Measurements from ENCODE around the gene ERCC1.
"Not testable (repeated sequence)": the region's sequence is repeated elsewhere in the genome, so short reads cannot be mapped to it uniquely, and the experiment has no call there.

ERCC1 gene

DNA sequence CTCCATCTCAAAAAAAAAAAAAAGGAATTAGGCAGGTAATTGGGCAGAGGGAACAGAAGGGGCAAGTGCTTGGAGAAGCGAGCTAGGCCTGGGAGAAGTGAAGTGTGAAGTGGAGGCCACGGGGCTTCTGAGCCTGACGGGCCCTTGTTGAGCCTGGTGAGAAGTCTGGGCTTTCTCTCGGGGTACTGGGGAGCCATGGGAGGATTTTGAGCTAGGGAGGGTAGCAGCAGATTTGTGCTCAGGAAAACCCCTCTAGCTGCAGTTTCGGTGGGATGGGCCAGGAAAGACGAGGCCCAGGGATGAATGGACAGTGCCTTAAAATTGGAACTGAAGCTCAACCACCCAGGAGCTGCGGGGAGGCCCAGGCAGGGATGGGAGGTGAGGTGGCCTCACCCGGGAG, 9.2 kb downstream of the ERCC1 start:
- no peaks in the 10 kb centered on the region for H3K9me3 ChIP-seq (replicated peaks in 1 of 2; ENCODE audit: control insufficient read depth in 2 of 2, insufficient read depth in 1 of 2, low read depth in 1 of 2, low read length in 2 of 2)
- DNase-seq (ENCODE audit: low spot score): no peak
- peaks cover 29 to 82% of the 10 kb centered on the region in 2 donors for H3K36me3 ChIP-seq (replicated peaks in 1 of 2; ENCODE audit: control insufficient read depth in 2 of 2, insufficient read depth in 2 of 2, low read length in 2 of 2)
- H3K4me2 ChIP-seq (ENCODE audit: insufficient read depth, low read length, poor library complexity, severe bottlenecking): no peak overlapping the region
- H2AFZ ChIP-seq (ENCODE audit: low read length): no peak overlapping the region
- no peak overlapping the region for H2BK120ac ChIP-seq (ENCODE audit: low read depth, low read length)
- H3K4ac ChIP-seq (ENCODE audit: low read length): no peak overlapping the region
- H2BK5ac ChIP-seq (ENCODE audit: low read length): no peak overlapping the region
- no peak overlapping the region for H2BK12ac ChIP-seq (ENCODE audit: low read length)
- H3K27me3 ChIP-seq (ENCODE audit: control insufficient read depth in 3 of 3, insufficient read depth in 3 of 3, low read depth in 1 of 3, low read length in 3 of 3): no peaks in the 10 kb centered on the region
- no CpG with 5 or more reads among the region's 8 CpGs for WGBS, 2 donors (ENCODE audit: extremely low coverage in 2 of 2, insufficient read length in 2 of 2, insufficient replicate concordance in 1 of 2)
- no peak overlapping the region for H4K8ac ChIP-seq (ENCODE audit: low read depth, low read length)
- H3K18ac ChIP-seq (ENCODE audit: low read length): no peak overlapping the region
- H3K9ac ChIP-seq (ENCODE audit: low read depth, low read length, poor library complexity): no peak overlapping the region
- no peak overlapping the region for H3K23ac ChIP-seq (ENCODE audit: low read depth, low read length, poor library complexity)
- H3K4me1 ChIP-seq (ENCODE audit: control insufficient read depth in 2 of 2, insufficient read depth in 1 of 2, low read depth in 1 of 2, low read length in 2 of 2): no peaks in the 10 kb centered on the region
- H3K14ac ChIP-seq (ENCODE audit: low read length): no peak overlapping the region
- no peak overlapping the region for H2AK5ac ChIP-seq (ENCODE audit: low read depth, low read length)
- H4K91ac ChIP-seq (ENCODE audit: low read depth, low read length, poor library complexity): no peak overlapping the region
- H3K27ac ChIP-seq (replicated peaks; ENCODE audit: low read length): no peak overlapping the region
- H2BK15ac ChIP-seq (ENCODE audit: low read length): no peak overlapping the region
- no peak overlapping the region for H3K4me3 ChIP-seq (ENCODE audit: low read length in 2 of 2)
- no peaks in the 10 kb centered on the region for H3K79me1 ChIP-seq (ENCODE audit: low read depth, low read length)

DNA sequence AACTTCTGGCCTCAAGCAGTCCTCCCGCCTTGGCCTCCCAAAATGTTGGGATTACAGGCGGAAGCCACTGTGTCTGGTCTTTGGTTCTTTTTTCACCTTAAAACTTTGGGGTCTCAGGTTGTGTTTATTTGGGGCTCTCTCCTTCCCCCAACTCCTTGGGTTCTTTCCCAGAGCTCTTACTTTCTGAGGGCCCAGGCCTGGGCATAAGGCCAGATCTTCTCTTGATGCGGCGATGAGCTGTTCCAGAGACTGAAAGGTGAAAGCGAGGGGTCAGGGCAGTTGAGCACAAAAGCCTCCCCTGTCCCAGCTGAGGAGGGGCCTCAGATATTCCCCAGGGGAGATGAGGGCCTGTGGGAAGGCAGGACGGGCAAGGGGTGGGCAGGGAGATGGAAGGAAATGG, 10.2 kb downstream of the ERCC1 start:
- no CpG with 5 or more reads among the region's 6 CpGs for WGBS, 2 donors (ENCODE audit: extremely low coverage in 2 of 2, insufficient read length in 2 of 2, insufficient replicate concordance in 1 of 2)
- no peak overlapping the region for H3K9ac ChIP-seq (ENCODE audit: low read depth, low read length, poor library complexity)
- no peak overlapping the region for H3K18ac ChIP-seq (ENCODE audit: low read length)
- no peak overlapping the region for H3K27ac ChIP-seq (replicated peaks; ENCODE audit: low read length)
- no peak overlapping the region for H3K23ac ChIP-seq (ENCODE audit: low read depth, low read length, poor library complexity)
- H4K8ac ChIP-seq (ENCODE audit: low read depth, low read length): no peak overlapping the region
- no peak overlapping the region for H2AFZ ChIP-seq (ENCODE audit: low read length)
- H2BK120ac ChIP-seq (ENCODE audit: low read depth, low read length): no peak overlapping the region
- peaks cover 24 to 83% of the 10 kb centered on the region in 2 donors for H3K36me3 ChIP-seq (replicated peaks in 1 of 2; ENCODE audit: control insufficient read depth in 2 of 2, insufficient read depth in 2 of 2, low read length in 2 of 2)
- H3K79me1 ChIP-seq (ENCODE audit: low read depth, low read length): no peaks in the 10 kb centered on the region
- no peaks in the 10 kb centered on the region for H3K27me3 ChIP-seq (ENCODE audit: control insufficient read depth in 3 of 3, insufficient read depth in 3 of 3, low read depth in 1 of 3, low read length in 3 of 3)
- H3K4me1 ChIP-seq (ENCODE audit: control insufficient read depth in 2 of 2, insufficient read depth in 1 of 2, low read depth in 1 of 2, low read length in 2 of 2): no peaks in the 10 kb centered on the region
- no peak overlapping the region for H2AK5ac ChIP-seq (ENCODE audit: low read depth, low read length)
- no peak overlapping the region for H2BK12ac ChIP-seq (ENCODE audit: low read length)
- no peak overlapping the region for H3K14ac ChIP-seq (ENCODE audit: low read length)
- no peak overlapping the region for H2BK15ac ChIP-seq (ENCODE audit: low read length)
- DNase-seq (ENCODE audit: low spot score): no peak
- no peak overlapping the region for H2BK5ac ChIP-seq (ENCODE audit: low read length)
- no peak overlapping the region for H4K91ac ChIP-seq (ENCODE audit: low read depth, low read length, poor library complexity)
- no peaks in the 10 kb centered on the region for H3K9me3 ChIP-seq (replicated peaks in 1 of 2; ENCODE audit: control insufficient read depth in 2 of 2, insufficient read depth in 1 of 2, low read depth in 1 of 2, low read length in 2 of 2)
- H3K4me2 ChIP-seq (ENCODE audit: insufficient read depth, low read length, poor library complexity, severe bottlenecking): peak overlapping the region; percentile 11
- no peak overlapping the region for H3K4me3 ChIP-seq (ENCODE audit: low read length in 2 of 2)
- H3K4ac ChIP-seq (ENCODE audit: low read length): no peak overlapping the region

- not testable (repeated sequence) for H3K27me3 ChIP-seq (ENCODE audit: control insufficient read depth in 3 of 3, insufficient read depth in 3 of 3, low read depth in 1 of 3, low read length in 3 of 3); H3K18ac ChIP-seq (ENCODE audit: low read length); H3K4me2 ChIP-seq (ENCODE audit: insufficient read depth, low read length, poor library complexity, severe bottlenecking); H4K8ac ChIP-seq (ENCODE audit: low read depth, low read length); H3K4me3 ChIP-seq (ENCODE audit: low read length in 2 of 2); H3K4me1 ChIP-seq (ENCODE audit: control insufficient read depth in 2 of 2, insufficient read depth in 1 of 2, low read depth in 1 of 2, low read length in 2 of 2); DNase-seq (ENCODE audit: low spot score); H3K9ac ChIP-seq (ENCODE audit: low read depth, low read length, poor library complexity); H2AK5ac ChIP-seq (ENCODE audit: low read depth, low read length); H3K23ac ChIP-seq (ENCODE audit: low read depth, low read length, poor library complexity); H2BK5ac ChIP-seq (ENCODE audit: low read length); H3K27ac ChIP-seq (replicated peaks; ENCODE audit: low read length); H4K91ac ChIP-seq (ENCODE audit: low read depth, low read length, poor library complexity); H3K4ac ChIP-seq (ENCODE audit: low read length); H3K9me3 ChIP-seq (replicated peaks in 1 of 2; ENCODE audit: control insufficient read depth in 2 of 2, insufficient read depth in 1 of 2, low read depth in 1 of 2, low read length in 2 of 2); H2BK12ac ChIP-seq (ENCODE audit: low read length); H3K14ac ChIP-seq (ENCODE audit: low read length); H2BK120ac ChIP-seq (ENCODE audit: low read depth, low read length); H2AFZ ChIP-seq (ENCODE audit: low read length); H2BK15ac ChIP-seq (ENCODE audit: low read length); H3K79me1 ChIP-seq (ENCODE audit: low read depth, low read length)
- no CpG with 5 or more reads among the region's 4 CpGs for WGBS, 2 donors (ENCODE audit: extremely low coverage in 2 of 2, insufficient read length in 2 of 2, insufficient replicate concordance in 1 of 2)
- H3K36me3 ChIP-seq (replicated peaks in 1 of 2; ENCODE audit: control insufficient read depth in 2 of 2, insufficient read depth in 2 of 2, low read length in 2 of 2): peaks cover 16 to 59% of the 10 kb centered on the region in 2 donors
These were observed 13.4 kb downstream of the ERCC1 start for GRCh38 chr19:45410330-45410729.

DNA sequence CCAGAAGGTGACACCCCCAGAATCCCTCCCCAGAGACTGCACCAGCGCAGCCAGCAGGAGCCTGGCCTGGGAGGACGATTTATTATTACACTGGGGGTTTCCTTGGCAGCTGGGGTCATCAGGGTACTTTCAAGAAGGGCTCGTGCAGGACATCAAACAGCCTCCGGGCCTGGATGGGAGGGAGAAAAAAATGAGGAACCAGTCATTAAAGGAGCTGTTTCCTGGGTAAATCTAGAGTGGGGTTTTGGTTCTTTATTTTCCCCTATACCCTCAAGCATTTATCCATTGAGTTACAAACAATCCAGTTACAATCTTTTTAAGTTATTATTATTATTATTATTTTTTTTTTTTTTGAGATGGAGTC, 14.2 kb downstream of the ERCC1 start:
- Histone ChIP-seq H3K27ac (replicated peaks; ENCODE audit: low read length) (no peak overlapping the region), H2BK5ac (ENCODE audit: low read length) (no peak overlapping the region), H2BK15ac (ENCODE audit: low read length) (no peak overlapping the region), H3K9me3 (replicated peaks in 1 of 2; ENCODE audit: control insufficient read depth in 2 of 2, insufficient read depth in 1 of 2, low read depth in 1 of 2, low read length in 2 of 2) (no peaks in the 10 kb centered on the region), H3K23ac (ENCODE audit: low read depth, low read length, poor library complexity) (no peak overlapping the region), H3K36me3 (replicated peaks in 1 of 2; ENCODE audit: control insufficient read depth in 2 of 2, insufficient read depth in 2 of 2, low read length in 2 of 2) (peaks cover 12 to 54% of the 10 kb centered on the region in 2 donors), H3K14ac (ENCODE audit: low read length) (no peak overlapping the region), H2AK5ac (ENCODE audit: low read depth, low read length) (no peak overlapping the region), H3K9ac (ENCODE audit: low read depth, low read length, poor library complexity) (no peak overlapping the region), H3K4me1 (ENCODE audit: control insufficient read depth in 2 of 2, insufficient read depth in 1 of 2, low read depth in 1 of 2, low read length in 2 of 2) (peaks cover 4 to 7% of the 10 kb centered on the region in 2 donors), H2BK120ac (ENCODE audit: low read depth, low read length) (no peak overlapping the region), H3K27me3 (ENCODE audit: control insufficient read depth in 3 of 3, insufficient read depth in 3 of 3, low read depth in 1 of 3, low read length in 3 of 3) (peaks cover 2 to 6% (median 4%) of the 10 kb centered on the region in 3 experiments), H4K8ac (ENCODE audit: low read depth, low read length) (no peak overlapping the region), H3K79me1 (ENCODE audit: low read depth, low read length) (peaks cover 2% of the 10 kb centered on the region), H2AFZ (ENCODE audit: low read length) (no peak overlapping the region), H4K91ac (ENCODE audit: low read depth, low read length, poor library complexity) (no peak overlapping the region), H3K4me3 (ENCODE audit: low read length in 2 of 2) (no peak overlapping the region), H2BK12ac (ENCODE audit: low read length) (no peak overlapping the region), H3K18ac (ENCODE audit: low read length) (no peak overlapping the region), H3K4me2 (ENCODE audit: insufficient read depth, low read length, poor library complexity, severe bottlenecking) (no peak overlapping the region), H3K4ac (ENCODE audit: low read length) (no peak overlapping the region)
- DNase-seq (ENCODE audit: low spot score): no peak
- no CpG with 5 or more reads among the region's 4 CpGs for WGBS, 2 donors (ENCODE audit: extremely low coverage in 2 of 2, insufficient read length in 2 of 2, insufficient replicate concordance in 1 of 2)
